PFSK-1 (cell line): ENCODE measurements around the gene NADK2.

Experiments
- FOXP2 ChIP-seq: optimal IDR thresholded peaks from 2 replicates; pipeline ENCODE3; 2011; ENCODE audit warnings: borderline replicate concordance, control low read depth, inconsistent platforms; ENCODE audit not compliant: insufficient read depth; ENCODE audit errors: extremely low read length, extremely low read depth
- POLR2AphosphoS5 ChIP-seq: IDR thresholded peaks from 2 replicates; pipeline ENCODE4 v1.6.1; 2012; ENCODE audit warnings: low read depth, mild to moderate bottlenecking, control low read depth, low read length, moderate library complexity
- SIN3A ChIP-seq: IDR thresholded peaks from 2 replicates; pipeline ENCODE4 v1.6.1; 2012; ENCODE audit warnings: mild to moderate bottlenecking, low read length, moderate library complexity, borderline replicate concordance; ENCODE audit not compliant: insufficient read depth
- TAF1 ChIP-seq: IDR thresholded peaks from 2 replicates; pipeline ENCODE4 v1.6.1; 2012; ENCODE audit warnings: low read length, control low read depth, borderline replicate concordance; ENCODE audit not compliant: insufficient read depth
- TF ChIP-seq, protein P1 (sequence below), 2 experiments: IDR thresholded peaks; 2 replicates each; pipeline versions ENCODE4 v1.6.1 to v1.8.0; 2011 to 2012; ENCODE audit warnings: low read depth in 2 of 2, low read length in 2 of 2, control low read depth in 1 of 2, inconsistent platforms in 1 of 2, mild to moderate bottlenecking in 1 of 2, moderate library complexity in 1 of 2; ENCODE audit not compliant: insufficient read depth in 1 of 2

DNA sequence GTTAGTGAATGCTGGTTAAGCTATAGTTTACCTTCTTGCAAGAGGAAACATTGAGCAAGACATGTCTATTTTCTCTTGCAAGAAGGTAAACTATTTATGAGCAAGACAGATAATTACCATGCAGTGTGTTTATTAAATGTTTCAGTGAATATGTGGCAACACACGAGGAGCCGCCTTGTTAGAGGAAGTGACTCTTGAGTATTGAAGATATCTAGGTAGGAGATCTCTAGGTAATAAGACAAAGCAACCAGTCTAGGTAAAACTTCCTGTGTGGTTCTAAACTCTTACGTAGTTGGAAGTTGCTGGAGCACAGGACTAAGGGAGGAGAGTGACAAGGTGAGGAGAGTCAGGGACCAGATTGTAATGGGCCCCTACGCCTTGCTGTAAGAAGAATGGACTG, 73.0 kb downstream of the NADK2 start:
- TF ChIP-seq POLR2AphosphoS5 (no peak), TAF1 (no peak), FOXP2 (no peak), SIN3A (no peak)
- TF ChIP-seq, protein P1, sequence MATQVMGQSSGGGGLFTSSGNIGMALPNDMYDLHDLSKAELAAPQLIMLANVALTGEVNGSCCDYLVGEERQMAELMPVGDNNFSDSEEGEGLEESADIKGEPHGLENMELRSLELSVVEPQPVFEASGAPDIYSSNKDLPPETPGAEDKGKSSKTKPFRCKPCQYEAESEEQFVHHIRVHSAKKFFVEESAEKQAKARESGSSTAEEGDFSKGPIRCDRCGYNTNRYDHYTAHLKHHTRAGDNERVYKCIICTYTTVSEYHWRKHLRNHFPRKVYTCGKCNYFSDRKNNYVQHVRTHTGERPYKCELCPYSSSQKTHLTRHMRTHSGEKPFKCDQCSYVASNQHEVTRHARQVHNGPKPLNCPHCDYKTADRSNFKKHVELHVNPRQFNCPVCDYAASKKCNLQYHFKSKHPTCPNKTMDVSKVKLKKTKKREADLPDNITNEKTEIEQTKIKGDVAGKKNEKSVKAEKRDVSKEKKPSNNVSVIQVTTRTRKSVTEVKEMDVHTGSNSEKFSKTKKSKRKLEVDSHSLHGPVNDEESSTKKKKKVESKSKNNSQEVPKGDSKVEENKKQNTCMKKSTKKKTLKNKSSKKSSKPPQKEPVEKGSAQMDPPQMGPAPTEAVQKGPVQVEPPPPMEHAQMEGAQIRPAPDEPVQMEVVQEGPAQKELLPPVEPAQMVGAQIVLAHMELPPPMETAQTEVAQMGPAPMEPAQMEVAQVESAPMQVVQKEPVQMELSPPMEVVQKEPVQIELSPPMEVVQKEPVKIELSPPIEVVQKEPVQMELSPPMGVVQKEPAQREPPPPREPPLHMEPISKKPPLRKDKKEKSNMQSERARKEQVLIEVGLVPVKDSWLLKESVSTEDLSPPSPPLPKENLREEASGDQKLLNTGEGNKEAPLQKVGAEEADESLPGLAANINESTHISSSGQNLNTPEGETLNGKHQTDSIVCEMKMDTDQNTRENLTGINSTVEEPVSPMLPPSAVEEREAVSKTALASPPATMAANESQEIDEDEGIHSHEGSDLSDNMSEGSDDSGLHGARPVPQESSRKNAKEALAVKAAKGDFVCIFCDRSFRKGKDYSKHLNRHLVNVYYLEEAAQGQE (IDR thresholded peaks at IDR 0.05; ENCODE audit: insufficient read depth in 1 of 2, low read depth in 2 of 2, low read length in 2 of 2) = no peak
